ENCODE measurements around the gene CHMP2A. TPM values are rescaled to one million over a fixed set of nuclear protein-coding genes. Genes with fewer than 3 reads are reported as not detected.

The CHMP2A gene
- total RNA-seq, 2 donors from 2014 or later: 22.7 to 66.4 TPM

DNA sequence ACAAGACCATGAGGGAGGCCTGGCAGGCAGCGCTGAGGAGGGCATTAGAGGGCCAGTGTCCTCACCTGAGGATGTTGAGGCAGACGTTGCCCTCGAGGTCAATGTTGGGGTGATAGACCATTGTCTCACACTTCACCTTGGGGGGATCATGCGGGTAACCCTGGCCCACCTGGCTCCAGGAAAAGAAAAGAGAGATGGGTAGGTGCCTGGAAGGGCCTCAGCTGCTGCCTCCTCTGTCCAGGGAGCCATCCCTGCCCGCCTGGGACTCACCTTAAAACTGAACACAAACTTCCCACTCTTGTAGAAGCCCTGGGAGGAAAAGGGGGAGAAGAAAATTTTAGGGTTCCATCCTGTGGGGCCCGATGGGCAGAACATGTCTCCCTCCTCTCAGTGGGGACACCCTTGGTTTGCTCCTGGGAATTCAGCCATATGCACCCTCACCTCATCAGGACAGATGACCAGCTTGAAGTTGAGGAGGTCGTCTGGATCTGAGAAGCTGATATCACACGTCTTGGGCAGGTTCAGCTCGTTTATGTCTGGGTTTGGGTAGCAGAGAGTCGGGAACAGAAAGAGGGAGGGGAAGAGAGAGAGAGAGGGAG is 1.8 kb upstream of the CHMP2A start:
- DNase-seq (no peak), ATAC-seq (no peak)
- Histone ChIP-seq H3K4me1 (peaks cover 56% of the 10 kb centered on the region), H3K27me3 (no peaks in the 10 kb centered on the region), H3K27ac (peak overlapping the region in 2 of 4 donors; percentile 29 to 100), H3K4me3 (no peak overlapping the region), H3K9me3 (no peaks in the 10 kb centered on the region), H3K36me3 (replicated peaks in 1 of 2; ENCODE audit: insufficient read depth in 1 of 2, low read depth in 2 of 2) (peaks cover 0 to 4% of the 10 kb centered on the region in 2 donors)
- no peak for TF ChIP-seq POLR2A (IDR thresholded peaks at IDR 0.05)
- TF ChIP-seq, protein P1, sequence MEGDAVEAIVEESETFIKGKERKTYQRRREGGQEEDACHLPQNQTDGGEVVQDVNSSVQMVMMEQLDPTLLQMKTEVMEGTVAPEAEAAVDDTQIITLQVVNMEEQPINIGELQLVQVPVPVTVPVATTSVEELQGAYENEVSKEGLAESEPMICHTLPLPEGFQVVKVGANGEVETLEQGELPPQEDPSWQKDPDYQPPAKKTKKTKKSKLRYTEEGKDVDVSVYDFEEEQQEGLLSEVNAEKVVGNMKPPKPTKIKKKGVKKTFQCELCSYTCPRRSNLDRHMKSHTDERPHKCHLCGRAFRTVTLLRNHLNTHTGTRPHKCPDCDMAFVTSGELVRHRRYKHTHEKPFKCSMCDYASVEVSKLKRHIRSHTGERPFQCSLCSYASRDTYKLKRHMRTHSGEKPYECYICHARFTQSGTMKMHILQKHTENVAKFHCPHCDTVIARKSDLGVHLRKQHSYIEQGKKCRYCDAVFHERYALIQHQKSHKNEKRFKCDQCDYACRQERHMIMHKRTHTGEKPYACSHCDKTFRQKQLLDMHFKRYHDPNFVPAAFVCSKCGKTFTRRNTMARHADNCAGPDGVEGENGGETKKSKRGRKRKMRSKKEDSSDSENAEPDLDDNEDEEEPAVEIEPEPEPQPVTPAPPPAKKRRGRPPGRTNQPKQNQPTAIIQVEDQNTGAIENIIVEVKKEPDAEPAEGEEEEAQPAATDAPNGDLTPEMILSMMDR (IDR thresholded peaks at IDR 0.05): no peak
- WGBS, 2 donors: 44 to 49% methylated on average over 10 of the region's 10 CpGs
- intact Hi-C loops (cut with DNase I): no loop called here

DNA sequence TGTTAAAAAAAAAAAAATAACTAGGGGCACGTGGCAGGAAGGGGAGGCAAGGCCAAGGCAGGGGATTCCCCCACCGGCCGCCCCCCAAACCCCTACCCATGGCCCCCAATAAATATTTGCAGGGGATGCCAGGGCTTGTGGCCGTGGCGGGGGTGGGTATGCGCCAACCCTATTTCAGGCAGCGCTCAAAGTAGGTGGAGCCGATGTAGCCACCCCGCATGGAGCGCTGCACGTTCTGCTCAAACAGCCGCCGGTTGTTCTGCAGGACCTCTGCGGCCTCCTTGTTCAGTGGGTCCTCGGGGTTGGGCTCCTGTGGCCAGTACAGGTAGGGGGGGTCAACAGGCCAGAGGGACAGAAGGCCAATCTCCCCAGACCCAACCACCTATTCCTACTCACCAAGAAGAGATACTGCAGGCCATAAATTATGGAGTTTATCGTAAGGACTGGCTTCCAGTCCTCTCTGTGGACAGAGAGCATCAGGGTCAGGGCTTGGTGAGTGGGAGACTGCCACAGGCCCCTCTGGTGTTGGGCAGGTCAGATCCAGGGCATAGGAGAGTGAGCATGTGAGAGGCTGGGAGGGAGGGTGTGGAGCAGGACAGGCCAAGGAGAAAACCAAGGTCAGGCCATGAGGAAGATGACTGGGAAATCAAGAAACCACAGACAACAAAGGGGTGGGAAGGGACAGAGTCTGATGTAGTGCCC is 1.2 kb upstream of the CHMP2A start:
- Histone ChIP-seq H3K4me3 (no peak overlapping the region), H3K36me3 (replicated peaks in 1 of 2; ENCODE audit: insufficient read depth in 1 of 2, low read depth in 2 of 2) (peaks cover 4 to 6% of the 10 kb centered on the region in 2 donors), H3K27ac (peak overlapping the region in 3 of 4 donors; percentile 72 to 95 (median 95)), H3K4me1 (peaks cover 50% of the 10 kb centered on the region), H3K27me3 (no peaks in the 10 kb centered on the region), H3K9me3 (no peaks in the 10 kb centered on the region)
- intact Hi-C loops (cut with DNase I): no loop called here
- 76 to 91% methylated on average over 11 to 16 of the region's 16 CpGs for WGBS, 2 donors
- ATAC-seq (no peak), DNase-seq (peak in 1 of 4 donors; percentile 18)
- TF ChIP-seq, protein P1 (IDR thresholded peaks at IDR 0.05): no peak
- TF ChIP-seq POLR2A (IDR thresholded peaks at IDR 0.05): no peak

DNA sequence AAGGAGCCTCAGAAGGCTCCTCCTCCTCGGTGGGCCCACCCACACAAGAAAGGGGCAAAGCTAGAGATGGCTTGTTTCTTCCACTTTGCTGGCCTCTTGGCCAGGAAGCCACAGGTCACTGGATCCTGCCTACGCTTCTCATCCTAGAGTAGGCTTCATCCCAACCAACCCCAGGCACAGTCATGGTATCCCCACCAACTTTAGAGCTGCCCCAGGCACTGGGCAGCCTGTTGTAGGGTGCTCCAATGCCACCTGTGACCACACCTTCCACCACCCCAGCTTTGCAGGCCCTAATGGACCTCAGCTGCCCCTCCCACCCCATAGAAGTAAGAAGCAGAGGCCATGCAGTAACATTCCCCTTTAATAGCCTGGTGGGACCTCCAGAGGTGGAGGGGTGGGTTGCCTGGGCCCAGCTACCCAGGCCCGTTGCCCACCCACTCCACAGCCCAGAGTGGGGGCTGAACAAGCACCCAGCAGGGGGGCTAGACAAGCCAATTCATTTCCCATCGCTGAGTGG is 522 bp upstream of the CHMP2A start:
- 34 to 70% methylated on average over 2 to 3 of the region's 4 CpGs for WGBS, 2 donors
- H3K36me3 ChIP-seq (replicated peaks in 1 of 2; ENCODE audit: insufficient read depth in 1 of 2, low read depth in 2 of 2): peaks cover 4 to 12% of the 10 kb centered on the region in 2 donors
- peaks cover 50% of the 10 kb centered on the region for H3K4me1 ChIP-seq
- peak overlapping the region; percentile 72 to 97 (median 95) for H3K27ac ChIP-seq
- TF ChIP-seq, protein P1 (IDR thresholded peaks at IDR 0.05): no peak
- TF ChIP-seq POLR2A (IDR thresholded peaks at IDR 0.05): no peak
- ATAC-seq (no peak), DNase-seq (no peak)
- no peaks in the 10 kb centered on the region for H3K27me3 ChIP-seq
- no peaks in the 10 kb centered on the region for H3K9me3 ChIP-seq
- no peak overlapping the region for H3K4me3 ChIP-seq
- intact Hi-C loops (cut with DNase I): no loop called here

DNA sequence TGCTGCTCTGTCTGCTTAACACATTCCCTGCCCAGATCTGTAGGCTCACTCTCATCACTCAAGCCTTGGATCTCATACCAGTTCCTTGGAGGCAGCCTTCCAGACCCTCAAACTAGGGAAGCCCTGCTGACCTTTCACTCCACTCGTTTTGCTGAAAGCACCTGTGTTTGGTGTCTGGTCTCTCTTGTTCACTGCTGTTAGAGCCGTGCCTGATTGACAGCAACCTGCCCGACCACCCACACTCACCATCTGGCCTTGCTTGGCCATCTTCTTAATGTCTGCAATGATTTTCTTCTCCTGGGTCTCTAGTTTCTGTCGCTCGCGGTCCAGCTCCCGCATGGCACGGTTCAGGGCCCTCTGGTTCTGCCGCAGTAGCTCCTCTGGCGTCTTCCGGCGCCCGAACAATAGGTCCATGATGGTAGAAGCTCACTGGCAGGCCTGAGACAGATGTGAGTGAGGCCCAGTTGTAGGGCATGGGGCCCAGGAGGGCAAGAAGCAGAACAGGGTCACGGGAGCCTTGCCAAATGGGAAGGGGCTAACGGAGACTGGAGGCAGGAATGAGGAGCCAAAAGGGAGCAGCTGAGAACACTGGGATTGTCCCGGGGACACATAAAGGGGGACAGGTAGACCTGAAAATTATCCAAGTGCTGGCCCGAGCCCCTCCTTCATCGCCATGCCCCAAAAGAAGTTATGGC is 959 bp downstream of the CHMP2A start:
- DNase-seq (peak in 1 of 4 donors; percentile 26), ATAC-seq (no peak)
- Histone ChIP-seq H3K9me3 (no peaks in the 10 kb centered on the region), H3K4me1 (peaks cover 41% of the 10 kb centered on the region), H3K36me3 (replicated peaks in 1 of 2; ENCODE audit: insufficient read depth in 1 of 2, low read depth in 2 of 2) (peaks cover 6 to 27% of the 10 kb centered on the region in 2 donors), H3K27ac (peak overlapping the region; percentile 72 to 97 (median 95)), H3K4me3 (peak overlapping the region in 1 of 2 donors; percentile 53), H3K27me3 (no peaks in the 10 kb centered on the region)
- intact Hi-C loops (cut with DNase I): no loop called here
- TF ChIP-seq, protein P1 (IDR thresholded peaks at IDR 0.05): no peak
- TF ChIP-seq POLR2A (IDR thresholded peaks at IDR 0.05): no peak
- 19 to 31% methylated on average over 18 of the region's 18 CpGs for WGBS, 2 donors
